AG04449 (cell line): ENCODE results near the gene ZSWIM7.

Experiments
- CTCF ChIA-PET: fragments of 350-600 bp; formaldehyde crosslinking; extraction: SDS; loops from one replicate; lab custom pipeline; 2021; ENCODE audit warnings: antibody characterized with exemption; lab: Yijun Ruan, JAX
- POLR2A ChIA-PET: fragments of 400-600, 350-600 bp; formaldehyde crosslinking; extraction: SDS; loops from one replicate; lab custom pipeline; 2020; ENCODE audit warnings: antibody characterized with exemption, inconsistent platforms; lab: Yijun Ruan, JAX
- DNase-seq: peaks from one replicate; pipeline ENCODE4 v3.0.0-alpha.2; 2010; ENCODE audit warnings: low read depth, low spot score
- H3K4me3 ChIP-seq: 2 replicates; pipeline ENCODE4 v1.5.1; 2011; ENCODE audit warnings: low read depth, mild to moderate bottlenecking, control low read depth, low read length
- CTCF ChIP-seq: IDR thresholded peaks from one replicate; pipeline ENCODE4 v1.5.1; 2011; ENCODE audit warnings: mild to moderate bottlenecking, moderate library complexity, low read length, control low read depth, inconsistent platforms; ENCODE audit not compliant: insufficient read depth; ENCODE audit errors: missing control alignments

ZSWIM7 gene

GRCh38 chr17:15958484-15958854 is 41.0 kb downstream of the ZSWIM7 start:
- ChIA-PET POLR2A (interaction anchor here (0.6 to 1.7 kb wide), 4 partner anchors 11 to 41 kb away, joined by 3 to 13 read pairs (median 3); partner anchors contain the start of genes ADORA2B, TTC19 and ZSWIM7), CTCF (interaction anchor here (0.6 to 2.5 kb wide), 5 partner anchors 9 to 40 kb away, joined by 3 to 14 read pairs (median 4); partner anchors contain the start of gene ADORA2B)
- no peak for TF ChIP-seq CTCF
- H3K4me3 ChIP-seq: no peak overlapping the region
- no peak for DNase-seq

GRCh38 chr17:15957608-15958307 is 41.7 kb downstream of the ZSWIM7 start:
- ChIA-PET POLR2A (interaction anchor here (0.6 to 1.7 kb wide), 3 partner anchors 13 to 42 kb away, joined by 3 to 13 read pairs (median 3); partner anchors contain the start of genes ADORA2B, TTC19 and ZSWIM7), CTCF (interaction anchor here (2.5 kb wide), 1 partner anchor 13 kb away, joined by 14 read pairs; the partner anchor contains the start of gene ADORA2B)
- DNase-seq: no peak
- no peak for TF ChIP-seq CTCF
- H3K4me3 ChIP-seq: no peak overlapping the region

- no peak overlapping the region for H3K4me3 ChIP-seq
- CTCF ChIA-PET: interaction anchor here (2.5 kb wide), 1 partner anchor 12 kb away, joined by 14 read pairs; the partner anchor contains the start of gene ADORA2B
- POLR2A ChIA-PET: no interaction called here
- DNase-seq: no peak
- no peak for TF ChIP-seq CTCF
Measured at GRCh38 chr17:15957206-15957605, 42.3 kb downstream of the ZSWIM7 start.

- H3K4me3 ChIP-seq: no peak overlapping the region
- no peak for DNase-seq
- CTCF ChIA-PET: no interaction called here
- POLR2A ChIA-PET: no interaction called here
- no peak for TF ChIP-seq CTCF
Measured at GRCh38 chr17:15955793-15956541, 43.5 kb downstream of the ZSWIM7 start.

GRCh38 chr17:15954222-15954621 is 45.3 kb downstream of the ZSWIM7 start:
- no peak for TF ChIP-seq CTCF
- CTCF ChIA-PET: interaction anchor here (0.9 to 1.0 kb wide), 2 partner anchors 9 kb away, joined by 3 to 4 read pairs; partner anchors contain the start of gene ADORA2B
- H3K4me3 ChIP-seq: no peak overlapping the region
- DNase-seq: peak; percentile 64
- POLR2A ChIA-PET: no interaction called here
